ENCODE measurements around the gene DENND1A. TPM values are rescaled to one million over a fixed set of nuclear protein-coding genes. Genes with fewer than 3 reads are reported as not detected.
"Not testable (repeated sequence)": the region's sequence is repeated elsewhere in the genome, so short reads cannot be mapped to it uniquely, and the experiment has no call there.

Gene DENND1A
- total RNA-seq, 1 donor from 2014 or later = 37.3 TPM

- Histone ChIP-seq H3K36me3 (no peaks in the 10 kb centered on the region), H3K27ac (no peak overlapping the region), H3K4me3 (no peak overlapping the region), H3K27me3 (no peaks in the 10 kb centered on the region), H3K9me3 (no peaks in the 10 kb centered on the region), H3K4me1 (no peaks in the 10 kb centered on the region)
- DNase-seq (ENCODE audit: low spot score in 2 of 2) = no peak
- TF ChIP-seq, protein P1, sequence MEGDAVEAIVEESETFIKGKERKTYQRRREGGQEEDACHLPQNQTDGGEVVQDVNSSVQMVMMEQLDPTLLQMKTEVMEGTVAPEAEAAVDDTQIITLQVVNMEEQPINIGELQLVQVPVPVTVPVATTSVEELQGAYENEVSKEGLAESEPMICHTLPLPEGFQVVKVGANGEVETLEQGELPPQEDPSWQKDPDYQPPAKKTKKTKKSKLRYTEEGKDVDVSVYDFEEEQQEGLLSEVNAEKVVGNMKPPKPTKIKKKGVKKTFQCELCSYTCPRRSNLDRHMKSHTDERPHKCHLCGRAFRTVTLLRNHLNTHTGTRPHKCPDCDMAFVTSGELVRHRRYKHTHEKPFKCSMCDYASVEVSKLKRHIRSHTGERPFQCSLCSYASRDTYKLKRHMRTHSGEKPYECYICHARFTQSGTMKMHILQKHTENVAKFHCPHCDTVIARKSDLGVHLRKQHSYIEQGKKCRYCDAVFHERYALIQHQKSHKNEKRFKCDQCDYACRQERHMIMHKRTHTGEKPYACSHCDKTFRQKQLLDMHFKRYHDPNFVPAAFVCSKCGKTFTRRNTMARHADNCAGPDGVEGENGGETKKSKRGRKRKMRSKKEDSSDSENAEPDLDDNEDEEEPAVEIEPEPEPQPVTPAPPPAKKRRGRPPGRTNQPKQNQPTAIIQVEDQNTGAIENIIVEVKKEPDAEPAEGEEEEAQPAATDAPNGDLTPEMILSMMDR (IDR thresholded peaks at IDR 0.05) = no peak
- intact Hi-C loops (cut with DNase I) = no loop called here
Measured at GRCh38 chr9:123945532-123945931, 15.6 kb upstream of the DENND1A start.

DNA sequence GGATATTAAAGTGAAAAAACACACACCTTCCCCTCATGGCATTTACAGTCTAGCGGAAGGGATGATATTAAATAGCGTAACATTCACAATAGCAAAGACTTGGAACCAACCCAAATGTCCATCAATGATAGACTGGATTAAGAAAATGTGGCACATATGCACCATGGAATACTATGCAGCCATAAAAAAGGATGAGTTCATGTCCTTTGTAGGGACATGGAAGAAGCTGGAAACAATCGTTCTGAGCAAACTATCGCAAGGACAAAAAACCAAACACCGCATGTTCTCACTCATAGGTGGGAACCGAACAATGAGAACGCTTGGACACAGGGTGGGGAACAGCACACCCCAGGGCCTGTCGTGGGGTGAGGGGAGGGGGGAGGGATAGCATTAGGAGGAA lies 14.5 kb upstream of the DENND1A start:
- H3K27ac ChIP-seq; intact Hi-C loops (cut with DNase I): not testable (repeated sequence)

GRCh38 chr9:123943671-123944070 lies 13.7 kb upstream of the DENND1A start:
- H3K36me3 ChIP-seq = no peaks in the 10 kb centered on the region
- no peaks in the 10 kb centered on the region for H3K9me3 ChIP-seq
- intact Hi-C loops (cut with DNase I) = no loop called here
- TF ChIP-seq, protein P1 (IDR thresholded peaks at IDR 0.05) = no peak
- no peaks in the 10 kb centered on the region for H3K4me1 ChIP-seq
- H3K27ac ChIP-seq = no peak overlapping the region
- no peak for DNase-seq (ENCODE audit: low spot score in 2 of 2)
- no peaks in the 10 kb centered on the region for H3K27me3 ChIP-seq
- H3K4me3 ChIP-seq = no peak overlapping the region

More for the DNA sequence above, 14.5 kb upstream of the DENND1A start:
- H3K36me3 ChIP-seq; H3K27me3 ChIP-seq; H3K4me1 ChIP-seq; H3K4me3 ChIP-seq; DNase-seq (ENCODE audit: low spot score in 2 of 2); H3K9me3 ChIP-seq: not testable (repeated sequence)

DNA sequence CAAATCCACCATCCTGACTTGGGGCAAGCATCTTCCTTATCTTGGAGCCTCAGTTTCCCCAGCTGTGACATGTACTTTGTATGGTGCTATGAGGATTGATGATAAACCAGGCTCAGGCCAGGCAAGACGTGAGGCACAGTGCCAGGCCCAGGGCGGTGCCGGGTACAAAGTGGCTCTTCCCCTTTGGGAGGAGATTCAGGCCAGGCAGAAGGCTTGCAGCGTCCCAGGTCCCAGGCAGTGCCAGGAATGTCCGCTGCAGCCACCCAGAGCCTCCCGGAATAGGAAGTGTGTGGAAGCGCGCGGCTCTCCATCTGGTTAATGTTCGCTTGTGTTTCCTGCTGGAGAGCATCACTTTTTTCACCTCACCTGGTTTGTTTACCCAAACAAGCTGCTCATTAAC lies 12.6 kb upstream of the DENND1A start:
- Histone ChIP-seq H3K27me3 (no peaks in the 10 kb centered on the region), H3K36me3 (no peaks in the 10 kb centered on the region), H3K27ac (no peak overlapping the region), H3K4me3 (no peak overlapping the region), H3K4me1 (no peaks in the 10 kb centered on the region), H3K9me3 (no peaks in the 10 kb centered on the region)
- TF ChIP-seq, protein P1 (IDR thresholded peaks at IDR 0.05) = no peak
- no peak for DNase-seq (ENCODE audit: low spot score in 2 of 2)
- intact Hi-C loops (cut with DNase I) = no loop called here

- H3K9me3 ChIP-seq = no peaks in the 10 kb centered on the region
- no peaks in the 10 kb centered on the region for H3K4me1 ChIP-seq
- no peaks in the 10 kb centered on the region for H3K27me3 ChIP-seq
- H3K27ac ChIP-seq = no peak overlapping the region
- no peaks in the 10 kb centered on the region for H3K36me3 ChIP-seq
- TF ChIP-seq, protein P1 (IDR thresholded peaks at IDR 0.05) = no peak
- H3K4me3 ChIP-seq = no peak overlapping the region
- DNase-seq (ENCODE audit: low spot score in 2 of 2) = no peak
- intact Hi-C loops (cut with DNase I) = no loop called here
Measured at GRCh38 chr9:123941524-123942070, 11.7 kb upstream of the DENND1A start.

DNA sequence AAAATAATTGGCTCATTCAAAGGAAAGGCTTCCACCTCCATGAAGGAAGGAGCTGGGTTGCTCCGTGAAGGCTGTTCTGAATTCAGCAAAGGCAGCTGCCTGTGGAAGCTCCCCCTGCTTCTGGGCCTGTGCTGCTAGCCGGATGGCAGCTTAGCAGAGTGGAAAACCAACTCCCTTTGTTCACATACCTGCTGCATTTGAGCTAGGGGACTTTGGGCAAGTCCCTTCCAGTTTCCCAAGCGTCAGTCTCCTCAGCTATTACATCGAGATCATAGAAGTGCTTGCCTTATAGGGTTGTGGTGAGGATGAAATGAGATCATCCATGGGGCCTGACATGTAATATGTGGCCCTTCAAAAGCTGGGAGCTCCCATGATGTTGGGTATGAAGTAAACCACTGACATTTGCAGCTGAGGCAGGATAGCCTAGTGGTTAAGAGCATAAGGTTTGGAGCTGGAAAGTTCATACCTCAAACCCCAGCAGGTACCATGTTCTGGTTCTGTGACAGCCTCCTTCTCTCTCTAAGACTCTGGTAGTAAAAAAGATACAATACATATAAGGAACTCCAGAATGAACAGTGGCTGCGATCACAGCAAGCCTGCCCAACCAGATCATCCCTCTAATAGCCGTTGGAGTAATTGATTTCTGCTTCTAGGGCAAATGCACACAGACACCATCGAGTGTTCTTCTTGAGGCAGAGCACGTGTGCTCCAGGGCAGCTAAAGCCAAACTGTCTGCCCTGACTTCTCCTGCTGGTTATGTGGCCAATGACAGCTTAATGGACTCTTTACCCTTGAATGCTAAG lies 11.0 kb upstream of the DENND1A start:
- Histone ChIP-seq H3K4me3 (no peak overlapping the region), H3K27me3 (no peaks in the 10 kb centered on the region), H3K9me3 (no peaks in the 10 kb centered on the region), H3K36me3 (no peaks in the 10 kb centered on the region), H3K4me1 (no peaks in the 10 kb centered on the region), H3K27ac (no peak overlapping the region)
- intact Hi-C loops (cut with DNase I) = no loop called here
- TF ChIP-seq, protein P1 (IDR thresholded peaks at IDR 0.05) = no peak
- no peak for DNase-seq (ENCODE audit: low spot score in 2 of 2)

Measured in ascending aorta (tissue), 2 donors.